Measurements from ENCODE around the gene MALSU1.

The MALSU1 gene

DNA sequence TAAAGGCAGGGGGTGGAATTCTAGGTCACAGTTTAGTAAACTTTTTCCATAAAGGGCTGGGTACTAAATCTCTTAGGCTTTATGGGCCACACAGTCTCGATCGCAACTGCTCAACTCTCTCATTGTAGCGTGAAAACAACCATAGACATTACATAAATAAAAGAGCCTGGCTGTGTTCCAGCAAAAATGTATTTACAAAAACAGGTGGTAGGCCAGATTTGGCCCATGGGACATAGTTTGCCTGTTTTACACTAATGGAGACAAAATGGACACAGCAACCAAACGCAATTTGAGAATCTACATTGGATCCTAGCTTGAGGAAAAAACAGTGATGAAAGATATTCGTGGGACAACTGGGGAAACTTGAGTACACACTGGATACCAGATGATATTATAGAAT lies 23.2 kb upstream of the MALSU1 start:
- Histone ChIP-seq H3K36me3 (ENCODE audit: insufficient read depth, low read length) (no peaks in the 10 kb centered on the region), H3K9me3 (ENCODE audit: low read length) (no peaks in the 10 kb centered on the region), H3K4me1 (ENCODE audit: insufficient read depth, low read length) (no peaks in the 10 kb centered on the region), H3K27me3 (ENCODE audit: insufficient read depth, low read length) (no peaks in the 10 kb centered on the region), H3K4me3 (ENCODE audit: low read length) (no peak overlapping the region), H2AFZ (ENCODE audit: low read depth, low read length) (no peak overlapping the region)

DNA sequence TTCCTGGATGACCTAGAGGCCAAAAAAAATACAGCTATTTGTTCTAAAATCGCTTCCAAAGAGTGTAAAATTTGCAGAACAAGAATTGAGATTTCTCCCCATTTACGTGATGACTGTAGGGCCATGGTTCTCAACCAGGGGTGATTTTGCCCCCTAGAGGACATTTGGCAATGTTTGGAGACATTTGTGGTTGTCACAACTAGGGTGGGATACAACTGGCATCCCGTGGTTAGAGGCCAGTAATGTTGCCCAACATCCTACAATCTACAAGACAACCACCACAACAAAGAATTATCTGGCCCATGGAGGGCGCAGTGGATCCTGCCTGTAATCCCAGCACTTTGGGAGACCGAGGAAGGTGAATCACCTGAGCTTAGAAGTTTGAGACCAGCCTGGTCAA lies 22.8 kb upstream of the MALSU1 start:
- H2AFZ ChIP-seq (ENCODE audit: low read depth, low read length), result no peak overlapping the region
- no peaks in the 10 kb centered on the region for H3K36me3 ChIP-seq (ENCODE audit: insufficient read depth, low read length)
- no peak overlapping the region for H3K4me3 ChIP-seq (ENCODE audit: low read length)
- no peaks in the 10 kb centered on the region for H3K9me3 ChIP-seq (ENCODE audit: low read length)
- H3K27me3 ChIP-seq (ENCODE audit: insufficient read depth, low read length), result no peaks in the 10 kb centered on the region
- no peaks in the 10 kb centered on the region for H3K4me1 ChIP-seq (ENCODE audit: insufficient read depth, low read length)

DNA sequence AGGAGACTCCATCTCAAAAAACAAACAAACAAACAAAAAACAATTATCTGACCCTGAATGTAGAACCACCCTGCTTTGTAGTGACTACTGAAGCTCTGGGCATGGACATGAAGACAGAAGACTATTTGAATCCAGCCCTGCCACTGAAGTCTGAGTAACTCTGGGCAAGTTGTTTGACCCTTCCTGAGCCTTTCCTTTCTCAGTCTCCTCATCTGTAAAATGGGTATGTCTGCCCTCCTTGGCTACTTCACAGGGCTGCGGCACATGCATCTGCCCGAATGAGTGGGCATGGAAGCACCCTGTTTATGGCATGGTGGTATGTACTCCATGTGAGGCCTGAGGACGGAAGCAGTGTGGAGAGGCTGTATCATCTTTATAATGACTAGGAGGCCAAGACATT lies 22.2 kb upstream of the MALSU1 start:
- Histone ChIP-seq H3K36me3 (ENCODE audit: insufficient read depth, low read length) (no peaks in the 10 kb centered on the region), H3K27me3 (ENCODE audit: insufficient read depth, low read length) (no peaks in the 10 kb centered on the region), H3K4me1 (ENCODE audit: insufficient read depth, low read length) (no peaks in the 10 kb centered on the region), H2AFZ (ENCODE audit: low read depth, low read length) (no peak overlapping the region), H3K4me3 (ENCODE audit: low read length) (no peak overlapping the region), H3K9me3 (ENCODE audit: low read length) (no peaks in the 10 kb centered on the region)

GRCh38 chr7:23277359-23277989 lies 21.7 kb upstream of the MALSU1 start:
- Histone ChIP-seq H3K36me3 (ENCODE audit: insufficient read depth, low read length) (no peaks in the 10 kb centered on the region), H3K4me1 (ENCODE audit: insufficient read depth, low read length) (no peaks in the 10 kb centered on the region), H3K4me3 (ENCODE audit: low read length) (no peak overlapping the region)

GRCh38 chr7:23279819-23280525 lies 19.2 kb upstream of the MALSU1 start:
- Histone ChIP-seq H2AFZ (ENCODE audit: low read depth, low read length) (no peak overlapping the region), H3K36me3 (ENCODE audit: insufficient read depth, low read length) (no peaks in the 10 kb centered on the region), H3K4me3 (ENCODE audit: low read length) (no peak overlapping the region), H3K4me1 (ENCODE audit: insufficient read depth, low read length) (no peaks in the 10 kb centered on the region), H3K9me3 (ENCODE audit: low read length) (no peaks in the 10 kb centered on the region), H3K27me3 (ENCODE audit: insufficient read depth, low read length) (no peaks in the 10 kb centered on the region)

More at GRCh38 chr7:23277359-23277989, 21.7 kb upstream of the MALSU1 start:
- Histone ChIP-seq H3K27me3 (ENCODE audit: insufficient read depth, low read length) (no peaks in the 10 kb centered on the region), H3K9me3 (ENCODE audit: low read length) (no peaks in the 10 kb centered on the region), H2AFZ (ENCODE audit: low read depth, low read length) (no peak overlapping the region)

DNA sequence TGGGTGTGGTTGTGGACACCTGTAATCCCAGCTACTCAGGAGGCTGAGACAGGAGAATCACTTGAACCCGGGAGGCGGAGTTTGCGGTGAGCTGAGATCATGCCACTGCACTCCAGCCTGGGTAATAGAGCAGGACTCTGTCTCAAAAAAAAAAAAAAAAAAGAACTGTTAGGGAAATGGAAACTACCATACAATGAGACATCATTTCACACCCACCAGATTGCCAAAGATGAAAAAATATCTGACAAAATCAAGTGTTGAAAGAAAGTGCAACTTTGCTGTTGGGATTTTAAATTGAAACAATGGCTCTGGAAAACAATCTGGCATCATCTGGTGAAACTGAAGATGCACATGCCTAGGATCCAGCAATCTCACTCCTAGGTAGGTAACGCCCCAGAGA lies 16.1 kb upstream of the MALSU1 start:
- no peaks in the 10 kb centered on the region for H3K27me3 ChIP-seq (ENCODE audit: insufficient read depth, low read length)
- no peaks in the 10 kb centered on the region for H3K36me3 ChIP-seq (ENCODE audit: insufficient read depth, low read length)
- no peaks in the 10 kb centered on the region for H3K4me1 ChIP-seq (ENCODE audit: insufficient read depth, low read length)
- H3K9me3 ChIP-seq (ENCODE audit: low read length), result no peaks in the 10 kb centered on the region
- H2AFZ ChIP-seq (ENCODE audit: low read depth, low read length), result no peak overlapping the region
- H3K4me3 ChIP-seq (ENCODE audit: low read length), result no peak overlapping the region

GRCh38 chr7:23284871-23285270 lies 14.3 kb upstream of the MALSU1 start:
- no peaks in the 10 kb centered on the region for H3K4me1 ChIP-seq (ENCODE audit: insufficient read depth, low read length)
- no peaks in the 10 kb centered on the region for H3K27me3 ChIP-seq (ENCODE audit: insufficient read depth, low read length)
- no peaks in the 10 kb centered on the region for H3K9me3 ChIP-seq (ENCODE audit: low read length)
- H3K4me3 ChIP-seq (ENCODE audit: low read length), result no peak overlapping the region
- H2AFZ ChIP-seq (ENCODE audit: low read depth, low read length), result no peak overlapping the region
- no peaks in the 10 kb centered on the region for H3K36me3 ChIP-seq (ENCODE audit: insufficient read depth, low read length)

DNA sequence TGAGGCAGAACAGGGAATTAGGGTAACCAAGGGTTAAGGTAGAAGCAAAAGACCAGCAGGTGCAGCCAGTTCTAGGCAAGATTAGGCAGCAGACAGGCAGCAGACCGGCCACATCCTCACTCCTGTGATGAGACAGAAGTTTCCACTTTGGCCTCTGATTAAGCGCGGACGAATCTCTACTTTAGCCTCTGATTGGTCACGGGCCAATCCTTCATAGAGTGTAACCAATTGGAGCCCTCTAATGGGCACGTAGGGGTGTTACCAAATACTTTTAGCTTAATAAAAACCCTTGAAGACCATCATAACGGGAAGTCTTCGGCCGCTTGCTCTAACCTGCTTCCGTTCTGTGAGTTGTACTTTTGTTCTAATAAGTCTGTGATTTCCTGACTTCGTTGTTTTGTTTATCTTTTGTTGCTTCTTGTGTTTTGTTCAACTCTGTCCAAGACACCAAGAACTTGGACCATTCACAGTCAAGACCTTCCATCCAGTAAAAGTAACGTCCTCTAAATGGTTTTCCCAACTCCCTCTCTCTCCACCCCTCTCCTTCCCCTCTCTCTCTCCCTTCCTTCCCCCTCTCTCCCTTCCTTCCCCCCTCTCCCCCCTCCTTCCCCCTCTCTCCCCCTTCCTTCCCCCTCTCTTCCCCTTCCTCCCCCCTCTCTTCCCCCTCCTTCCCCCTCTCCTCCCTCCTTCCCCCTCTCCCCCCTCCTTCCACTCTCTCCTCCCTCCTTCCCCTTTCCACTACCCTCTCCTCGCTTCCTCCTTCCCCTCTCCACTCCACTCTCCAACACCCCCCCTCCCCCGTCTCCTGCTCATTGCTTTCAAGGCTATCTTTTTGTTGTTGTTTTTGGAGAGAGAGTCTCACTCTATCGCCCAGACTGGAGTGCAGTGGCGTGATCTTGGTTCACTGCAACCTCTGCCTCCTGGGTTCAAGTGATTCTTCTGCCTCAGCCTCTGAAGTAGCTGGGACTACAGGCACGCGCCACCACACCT lies 13.2 kb upstream of the MALSU1 start:
- H3K4me3 ChIP-seq (ENCODE audit: low read length), result no peak overlapping the region
- no peaks in the 10 kb centered on the region for H3K36me3 ChIP-seq (ENCODE audit: insufficient read depth, low read length)
- no peak overlapping the region for H2AFZ ChIP-seq (ENCODE audit: low read depth, low read length)
- H3K9me3 ChIP-seq (ENCODE audit: low read length), result no peaks in the 10 kb centered on the region
- no peaks in the 10 kb centered on the region for H3K4me1 ChIP-seq (ENCODE audit: insufficient read depth, low read length)
- no peaks in the 10 kb centered on the region for H3K27me3 ChIP-seq (ENCODE audit: insufficient read depth, low read length)

DNA sequence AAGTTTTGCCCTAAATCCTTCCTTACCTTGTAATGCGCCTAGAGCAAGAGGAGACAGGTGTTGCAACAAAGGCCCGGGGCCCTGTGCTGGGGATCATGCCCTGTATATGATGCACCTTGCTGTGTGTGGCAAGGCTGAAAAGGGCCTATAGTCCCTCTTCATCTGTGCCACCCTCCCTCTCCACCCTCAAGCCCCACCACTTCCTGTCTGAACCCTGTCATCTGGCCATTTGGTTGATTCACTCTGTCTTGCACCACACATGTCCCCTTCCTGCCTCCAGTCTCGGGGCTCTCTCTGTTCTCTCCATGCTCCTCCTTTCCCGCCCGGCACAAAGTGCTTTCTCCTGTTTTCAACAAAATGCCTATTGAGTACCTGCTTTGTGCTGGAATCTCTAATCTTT lies 11.5 kb upstream of the MALSU1 start:
- H3K27me3 ChIP-seq (ENCODE audit: insufficient read depth, low read length), result no peaks in the 10 kb centered on the region
- H3K4me1 ChIP-seq (ENCODE audit: insufficient read depth, low read length), result no peaks in the 10 kb centered on the region
- H3K9me3 ChIP-seq (ENCODE audit: low read length), result no peaks in the 10 kb centered on the region
- H2AFZ ChIP-seq (ENCODE audit: low read depth, low read length), result no peak overlapping the region
- H3K4me3 ChIP-seq (ENCODE audit: low read length), result no peak overlapping the region
- no peaks in the 10 kb centered on the region for H3K36me3 ChIP-seq (ENCODE audit: insufficient read depth, low read length)

- no peaks in the 10 kb centered on the region for H3K36me3 ChIP-seq (ENCODE audit: insufficient read depth, low read length)
- no peak overlapping the region for H2AFZ ChIP-seq (ENCODE audit: low read depth, low read length)
- peaks cover 3% of the 10 kb centered on the region for H3K27me3 ChIP-seq (ENCODE audit: insufficient read depth, low read length)
- no peaks in the 10 kb centered on the region for H3K4me1 ChIP-seq (ENCODE audit: insufficient read depth, low read length)
- H3K9me3 ChIP-seq (ENCODE audit: low read length), result no peaks in the 10 kb centered on the region
- H3K4me3 ChIP-seq (ENCODE audit: low read length), result no peak overlapping the region
These were observed 8.1 kb upstream of the MALSU1 start for GRCh38 chr7:23290993-23291392.

- H3K4me1 ChIP-seq (ENCODE audit: insufficient read depth, low read length), result no peaks in the 10 kb centered on the region
- H2AFZ ChIP-seq (ENCODE audit: low read depth, low read length), result no peak overlapping the region
- peaks cover 3% of the 10 kb centered on the region for H3K27me3 ChIP-seq (ENCODE audit: insufficient read depth, low read length)
- no peaks in the 10 kb centered on the region for H3K36me3 ChIP-seq (ENCODE audit: insufficient read depth, low read length)
- H3K4me3 ChIP-seq (ENCODE audit: low read length), result no peak overlapping the region
- H3K9me3 ChIP-seq (ENCODE audit: low read length), result no peaks in the 10 kb centered on the region
These were observed 7.1 kb upstream of the MALSU1 start for GRCh38 chr7:23291957-23292560.

DNA sequence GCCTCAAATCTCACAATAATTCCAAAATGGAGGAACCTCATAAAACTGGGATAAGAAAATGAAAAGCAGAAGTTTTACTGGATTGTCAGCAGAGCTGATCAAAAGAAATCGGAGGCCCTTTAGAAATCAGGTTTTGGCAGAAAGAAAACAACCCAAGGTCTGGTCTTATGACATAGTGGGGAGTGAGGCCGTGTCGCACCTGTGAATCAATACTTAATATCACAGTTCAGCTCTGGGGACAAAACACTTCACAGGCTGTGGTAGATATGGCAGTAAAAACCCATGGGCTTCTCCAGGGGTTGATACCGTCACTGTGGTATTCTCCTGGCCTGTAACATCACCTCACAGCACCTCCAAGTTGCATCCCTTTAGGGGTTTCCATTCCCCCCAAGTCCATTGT lies 6.5 kb upstream of the MALSU1 start:
- H3K4me1 ChIP-seq (ENCODE audit: insufficient read depth, low read length), result no peaks in the 10 kb centered on the region
- H3K36me3 ChIP-seq (ENCODE audit: insufficient read depth, low read length), result no peaks in the 10 kb centered on the region
- H2AFZ ChIP-seq (ENCODE audit: low read depth, low read length), result no peak overlapping the region
- no peaks in the 10 kb centered on the region for H3K9me3 ChIP-seq (ENCODE audit: low read length)
- peaks cover 3% of the 10 kb centered on the region for H3K27me3 ChIP-seq (ENCODE audit: insufficient read depth, low read length)
- H3K4me3 ChIP-seq (ENCODE audit: low read length), result no peak overlapping the region
